Body of pancreas (tissue), 4 donors: ENCODE measurements around the gene PSMG1.

Experiments used
- POLR2A ChIP-seq, 3 donors: fragments of 450-650 bp; IDR thresholded peaks; one replicate each; pipeline ENCODE4 v1.6.1; 2016; ENCODE audit warnings: antibody characterized with exemption in 3 of 3, mild to moderate bottlenecking in 2 of 3
- TF ChIP-seq, protein P1 (sequence below), 7 experiments: fragments of 450-650 bp in 4 of 7; fragments of 200-600 bp in 3 of 7; sonication (generic) in 3 of 7; IDR thresholded peaks; one replicate each; pipeline ENCODE4 v1.5.1; 2016 to 2019; ENCODE audit warnings: antibody characterized with exemption in 7 of 7

DNA sequence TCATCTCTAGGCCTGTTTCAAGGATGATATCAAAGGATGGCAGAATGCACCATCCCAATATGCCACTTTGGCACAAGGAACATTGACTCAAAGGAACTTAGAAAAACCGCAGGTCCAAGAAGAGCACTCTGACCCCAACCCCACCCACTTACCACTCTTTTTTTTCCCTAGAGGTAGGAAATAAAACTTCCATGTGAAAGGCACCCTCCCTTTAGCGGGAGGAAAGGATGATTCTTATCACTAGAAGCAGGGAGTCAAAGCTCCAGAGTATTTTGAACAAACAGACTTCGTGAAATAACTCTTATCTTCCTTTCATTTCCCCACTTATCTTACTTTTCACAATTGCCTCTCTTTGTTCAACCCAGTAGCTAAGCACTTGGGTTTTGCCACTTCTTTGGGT lies 22.2 kb downstream of the PSMG1 start:
- TF ChIP-seq, protein P1, sequence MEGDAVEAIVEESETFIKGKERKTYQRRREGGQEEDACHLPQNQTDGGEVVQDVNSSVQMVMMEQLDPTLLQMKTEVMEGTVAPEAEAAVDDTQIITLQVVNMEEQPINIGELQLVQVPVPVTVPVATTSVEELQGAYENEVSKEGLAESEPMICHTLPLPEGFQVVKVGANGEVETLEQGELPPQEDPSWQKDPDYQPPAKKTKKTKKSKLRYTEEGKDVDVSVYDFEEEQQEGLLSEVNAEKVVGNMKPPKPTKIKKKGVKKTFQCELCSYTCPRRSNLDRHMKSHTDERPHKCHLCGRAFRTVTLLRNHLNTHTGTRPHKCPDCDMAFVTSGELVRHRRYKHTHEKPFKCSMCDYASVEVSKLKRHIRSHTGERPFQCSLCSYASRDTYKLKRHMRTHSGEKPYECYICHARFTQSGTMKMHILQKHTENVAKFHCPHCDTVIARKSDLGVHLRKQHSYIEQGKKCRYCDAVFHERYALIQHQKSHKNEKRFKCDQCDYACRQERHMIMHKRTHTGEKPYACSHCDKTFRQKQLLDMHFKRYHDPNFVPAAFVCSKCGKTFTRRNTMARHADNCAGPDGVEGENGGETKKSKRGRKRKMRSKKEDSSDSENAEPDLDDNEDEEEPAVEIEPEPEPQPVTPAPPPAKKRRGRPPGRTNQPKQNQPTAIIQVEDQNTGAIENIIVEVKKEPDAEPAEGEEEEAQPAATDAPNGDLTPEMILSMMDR (IDR thresholded peaks at IDR 0.05), result no peak
- TF ChIP-seq POLR2A (IDR thresholded peaks at IDR 0.05), result no peak
